ENCODE results near the gene EPRS1. TPM values are rescaled to one million over a fixed set of nuclear protein-coding genes. Genes with fewer than 3 reads are reported as not detected.

EPRS1 gene
- total RNA-seq, 1 donor from 2014 or later, result 80.9 TPM

- no peak overlapping the region for H3K4me3 Mint-ChIP-seq (ENCODE audit: unreplicated experiment)
- H3K27ac Mint-ChIP-seq (ENCODE audit: unreplicated experiment), result no peak overlapping the region
- no peak for TF ChIP-seq CTCF (IDR thresholded peaks at IDR 0.05; ENCODE audit: unreplicated experiment)
- no peaks in the 10 kb centered on the region for H3K27me3 Mint-ChIP-seq (ENCODE audit: unreplicated experiment)
- no peak for DNase-seq (ENCODE audit: low spot score)
- H3K4me1 Mint-ChIP-seq (ENCODE audit: unreplicated experiment), result peaks cover 3% of the 10 kb centered on the region
- H3K36me3 Mint-ChIP-seq (ENCODE audit: low read depth, unreplicated experiment), result no peaks in the 10 kb centered on the region
- no peaks in the 10 kb centered on the region for H3K9me3 Mint-ChIP-seq (ENCODE audit: unreplicated experiment)
Measured at GRCh38 chr1:220028346-220028895, 17.9 kb downstream of the EPRS1 start.

GRCh38 chr1:220019071-220019470, 27.2 kb downstream of the EPRS1 start:
- Mint-ChIP-seq H3K27ac (ENCODE audit: unreplicated experiment) (no peak overlapping the region), H3K36me3 (ENCODE audit: low read depth, unreplicated experiment) (peaks cover 12% of the 10 kb centered on the region), H3K9me3 (ENCODE audit: unreplicated experiment) (no peaks in the 10 kb centered on the region), H3K4me3 (ENCODE audit: unreplicated experiment) (no peak overlapping the region), H3K27me3 (ENCODE audit: unreplicated experiment) (no peaks in the 10 kb centered on the region), H3K4me1 (ENCODE audit: unreplicated experiment) (no peaks in the 10 kb centered on the region)
- no peak for TF ChIP-seq CTCF (IDR thresholded peaks at IDR 0.05; ENCODE audit: unreplicated experiment)
- no peak for DNase-seq (ENCODE audit: low spot score)

- Mint-ChIP-seq H3K4me3 (ENCODE audit: unreplicated experiment) (no peak overlapping the region), H3K4me1 (ENCODE audit: unreplicated experiment) (no peaks in the 10 kb centered on the region), H3K9me3 (ENCODE audit: unreplicated experiment) (no peaks in the 10 kb centered on the region), H3K36me3 (ENCODE audit: low read depth, unreplicated experiment) (peaks cover 10% of the 10 kb centered on the region), H3K27ac (ENCODE audit: unreplicated experiment) (no peak overlapping the region), H3K27me3 (ENCODE audit: unreplicated experiment) (no peaks in the 10 kb centered on the region)
- DNase-seq (ENCODE audit: low spot score), result no peak
- no peak for TF ChIP-seq CTCF (IDR thresholded peaks at IDR 0.05; ENCODE audit: unreplicated experiment)
Measured at GRCh38 chr1:220013497-220013896, 32.8 kb downstream of the EPRS1 start.

- H3K9me3 Mint-ChIP-seq (ENCODE audit: unreplicated experiment), result no peaks in the 10 kb centered on the region
- no peaks in the 10 kb centered on the region for H3K4me1 Mint-ChIP-seq (ENCODE audit: unreplicated experiment)
- no peaks in the 10 kb centered on the region for H3K27me3 Mint-ChIP-seq (ENCODE audit: unreplicated experiment)
- TF ChIP-seq CTCF (IDR thresholded peaks at IDR 0.05; ENCODE audit: unreplicated experiment), result no peak
- DNase-seq (ENCODE audit: low spot score), result no peak
- H3K27ac Mint-ChIP-seq (ENCODE audit: unreplicated experiment), result no peak overlapping the region
- peaks cover 10% of the 10 kb centered on the region for H3K36me3 Mint-ChIP-seq (ENCODE audit: low read depth, unreplicated experiment)
- H3K4me3 Mint-ChIP-seq (ENCODE audit: unreplicated experiment), result no peak overlapping the region
Measured at GRCh38 chr1:220012259-220012658, 34.0 kb downstream of the EPRS1 start.

- H3K27ac Mint-ChIP-seq (ENCODE audit: unreplicated experiment), result no peak overlapping the region
- peaks cover 10% of the 10 kb centered on the region for H3K36me3 Mint-ChIP-seq (ENCODE audit: low read depth, unreplicated experiment)
- no peak overlapping the region for H3K4me3 Mint-ChIP-seq (ENCODE audit: unreplicated experiment)
- H3K27me3 Mint-ChIP-seq (ENCODE audit: unreplicated experiment), result no peaks in the 10 kb centered on the region
- H3K4me1 Mint-ChIP-seq (ENCODE audit: unreplicated experiment), result no peaks in the 10 kb centered on the region
- H3K9me3 Mint-ChIP-seq (ENCODE audit: unreplicated experiment), result no peaks in the 10 kb centered on the region
- DNase-seq (ENCODE audit: low spot score), result no peak
- TF ChIP-seq CTCF (IDR thresholded peaks at IDR 0.05; ENCODE audit: unreplicated experiment), result no peak
Measured at GRCh38 chr1:220011620-220012019, 34.7 kb downstream of the EPRS1 start.
